Fibroblast of lung (primary cell): Measurements from ENCODE around the gene CDC5L. TPM values are rescaled to one million over a fixed set of nuclear protein-coding genes. Genes with fewer than 3 reads are reported as not detected.
A peak's percentile ranks its signal among the peaks of the same experiment; 100 is the strongest.

Experiments
- DNase-seq, 2 donors: peaks; one replicate each; pipeline versions ENCODE4 v3.0.0 to v3.0.0-alpha.2; 2010; ENCODE audit warnings: low read depth in 2 of 2
- H2AFZ ChIP-seq: 2 replicates; pipeline ENCODE4 v1.5.1; 2012; ENCODE audit warnings: low read length, control low read depth, inconsistent platforms
- H3K27ac ChIP-seq: 2 replicates; pipeline ENCODE4 v1.5.1; 2011; ENCODE audit warnings: low read length, control low read depth; ENCODE audit not compliant: insufficient read depth
- H3K27me3 ChIP-seq: 2 replicates; pipeline ENCODE4 v1.5.1; 2011; ENCODE audit warnings: mild to moderate bottlenecking, low read length; ENCODE audit not compliant: control insufficient read depth, insufficient read depth
- H3K36me3 ChIP-seq: 2 replicates; pipeline ENCODE4 v1.5.1; 2011; ENCODE audit warnings: low read length; ENCODE audit not compliant: control insufficient read depth, insufficient read depth
- H3K4me1 ChIP-seq: 2 replicates; pipeline ENCODE4 v1.5.1; 2011; ENCODE audit warnings: low read length; ENCODE audit not compliant: control insufficient read depth, insufficient read depth; ENCODE audit errors: extremely low read depth
- H3K4me2 ChIP-seq: 2 replicates; pipeline ENCODE4 v1.5.1; 2011; ENCODE audit warnings: low read length, control low read depth; ENCODE audit not compliant: insufficient read depth; ENCODE audit errors: extremely low read depth
- H3K4me3 ChIP-seq, 4 experiments: fragments of 200-600 bp in 1 of 4; sonication (generic) in 1 of 4; replicated peaks in 1 of 4; 2 replicates each; pipeline ENCODE4 v1.5.1; 2011 to 2016; ENCODE audit warnings: low read length in 4 of 4, low read depth in 3 of 4, mild to moderate bottlenecking in 3 of 4, control low read depth in 2 of 4, inconsistent platforms in 1 of 4, mixed read lengths in 1 of 4; ENCODE audit not compliant: insufficient read depth in 1 of 4; ENCODE audit errors: control extremely low read depth in 1 of 4
- H3K79me2 ChIP-seq: 2 replicates; pipeline ENCODE4 v1.5.1; 2012; ENCODE audit warnings: mild to moderate bottlenecking, low read length, inconsistent platforms; ENCODE audit not compliant: control insufficient read depth, insufficient read depth
- H3K9ac ChIP-seq: 2 replicates; pipeline ENCODE4 v1.5.1; 2011; ENCODE audit warnings: mild to moderate bottlenecking, low read length, control low read depth; ENCODE audit not compliant: insufficient read depth
- H3K9me3 ChIP-seq: 2 replicates; pipeline ENCODE4 v1.5.1; 2012; ENCODE audit warnings: low read depth, low read length; ENCODE audit not compliant: control insufficient read depth, insufficient read depth
- H4K20me1 ChIP-seq: 2 replicates; pipeline ENCODE4 v1.5.1; 2011; ENCODE audit warnings: low read length; ENCODE audit not compliant: control insufficient read depth, insufficient read depth; ENCODE audit errors: extremely low read depth
- CTCF ChIP-seq, 2 donors: IDR thresholded peaks in 1 of 2; conservative IDR thresholded peaks in 1 of 2; 1 replicate in 1 of 2; 2 replicates in 1 of 2; pipeline ENCODE4 v1.5.1; 2011 to 2012; ENCODE audit warnings: low read length in 2 of 2, control low read depth in 1 of 2, inconsistent platforms in 1 of 2, low read depth in 1 of 2, mild to moderate bottlenecking in 1 of 2
- EZH2 ChIP-seq: IDR thresholded peaks from 2 replicates; pipeline ENCODE4 v1.5.1; 2012; ENCODE audit warnings: low read length, control low read depth, mild to moderate bottlenecking; ENCODE audit errors: missing control alignments
- polyA plus RNA-seq, 2 donors: library from polyadenylated mRNA; depleted of rRNA in 1 of 2; stranded (reverse) in 1 of 2; unstranded in 1 of 2; fragments of >200 nt; gene quantifications; 2 replicates each; pipeline ENCODE4 v1.2.1, GENCODE V29; 2011 to 2012; ENCODE audit warnings: missing spikeins in 1 of 2
- total RNA-seq: library from RNA; depleted of rRNA; stranded (reverse); fragments of >200 nt; gene quantifications from 2 replicates; pipeline ENCODE4 v1.2.1, GENCODE V29; 2014

Gene CDC5L
- total and polyA plus RNA-seq, 2 donors (not counting 1 experiment from before 2014, with no cell fraction given), result 18.7 to 22.5 TPM

GRCh38 chr6:44386364-44386928 lies 1.1 kb upstream of the CDC5L start:
- H3K4me3 ChIP-seq, result peak overlapping the region in 2 of 4 experiments; percentile 90
- no peaks in the 10 kb centered on the region for H3K9me3 ChIP-seq
- no peak overlapping the region for H2AFZ ChIP-seq
- H3K79me2 ChIP-seq, result peaks cover 30% of the 10 kb centered on the region
- H3K4me2 ChIP-seq, result peak overlapping the region; percentile 5
- H3K9ac ChIP-seq, result no peak overlapping the region
- H3K4me1 ChIP-seq, result peaks cover 7% of the 10 kb centered on the region
- H3K27me3 ChIP-seq, result no peaks in the 10 kb centered on the region
- no peak for TF ChIP-seq EZH2
- no peak for TF ChIP-seq CTCF (conservative IDR thresholded peaks at IDR 0.05 in 1 of 2, IDR thresholded peaks at IDR 0.05 in 1 of 2; ENCODE audit: low read depth in 1 of 2, low read length in 2 of 2)
- no peaks in the 10 kb centered on the region for H4K20me1 ChIP-seq
- H3K36me3 ChIP-seq, result peaks cover 4% of the 10 kb centered on the region
- peak in 1 of 2 donors; percentile 73 for DNase-seq
- H3K27ac ChIP-seq, result peak overlapping the region; percentile 96

GRCh38 chr6:44386929-44387345 lies 569 bp upstream of the CDC5L start:
- Histone ChIP-seq H3K9ac (peak overlapping the region; percentile 97), H3K79me2 (peaks cover 35% of the 10 kb centered on the region), H3K4me2 (peak overlapping the region; percentile 94), H3K27ac (peak overlapping the region; percentile 96), H3K4me1 (peaks cover 7% of the 10 kb centered on the region), H2AFZ (peak overlapping the region; percentile 69), H3K27me3 (no peaks in the 10 kb centered on the region), H3K36me3 (peaks cover 5% of the 10 kb centered on the region), H3K4me3 (peak overlapping the region; percentile 87 to 97 (median 90)), H4K20me1 (no peaks in the 10 kb centered on the region), H3K9me3 (no peaks in the 10 kb centered on the region)
- peak in 1 of 2 donors; percentile 62 for DNase-seq
- TF ChIP-seq CTCF (conservative IDR thresholded peaks at IDR 0.05 in 1 of 2, IDR thresholded peaks at IDR 0.05 in 1 of 2; ENCODE audit: low read depth in 1 of 2, low read length in 2 of 2), result no peak
- no peak for TF ChIP-seq EZH2

- Histone ChIP-seq H3K9me3 (no peaks in the 10 kb centered on the region), H2AFZ (peak overlapping the region; percentile 58), H3K4me1 (peaks cover 7% of the 10 kb centered on the region), H3K9ac (peak overlapping the region; percentile 97), H3K4me3 (peak overlapping the region; percentile 87 to 97 (median 90)), H3K27ac (peak overlapping the region; percentile 96), H4K20me1 (no peaks in the 10 kb centered on the region), H3K27me3 (no peaks in the 10 kb centered on the region), H3K79me2 (peaks cover 35% of the 10 kb centered on the region), H3K4me2 (peak overlapping the region; percentile 95), H3K36me3 (peaks cover 5% of the 10 kb centered on the region)
- DNase-seq, result no peak
- no peak for TF ChIP-seq EZH2
- TF ChIP-seq CTCF (conservative IDR thresholded peaks at IDR 0.05 in 1 of 2, IDR thresholded peaks at IDR 0.05 in 1 of 2; ENCODE audit: low read depth in 1 of 2, low read length in 2 of 2), result no peak
Measured at GRCh38 chr6:44388135-44388487, 605 bp downstream of the CDC5L start.
